GM23338 (cell line): ENCODE data around the gene WBP4. TPM values are rescaled to one million over a fixed set of nuclear protein-coding genes. Genes with fewer than 3 reads are reported as not detected.
A peak's percentile ranks its signal among the peaks of the same experiment; 100 is the strongest.

Experiments
- JUNB ChIP-seq: IDR thresholded peaks from one replicate; pipeline ENCODE4 v1.6.1; 2016; ENCODE audit warnings: antibody characterized with exemption; ENCODE audit not compliant: unreplicated experiment
- POLR2AphosphoS5 ChIP-seq: IDR thresholded peaks from 2 replicates; pipeline ENCODE4 v1.6.1; 2016; ENCODE audit warnings: antibody characterized with exemption, low read depth
- ZNF462 ChIP-seq: fragments of 250-450 bp; sonication (Bioruptor Pico); IDR thresholded peaks from 2 replicates; pipeline ENCODE4 v1.5.0; 2020; ENCODE audit warnings: mild to moderate bottlenecking, moderate library complexity
- microRNA counts: library from miRNA; unstranded; fragments of <30 nt; microRNA quantifications from one replicate; lab custom pipeline; 2017
- microRNA-seq: library from miRNA; unstranded; fragments of <30 nt; microRNA quantifications from one replicate; pipeline ENCODE4, GENCODE V29; 2017
- polyA plus RNA-seq: library from polyadenylated mRNA; unstranded; fragments of >200 nt; fragmentation: Nextera tagmentation; extraction: Ambion mirVana; gene quantifications from 2 replicates; pipeline ENCODE4 v1.2.1, GENCODE V29; 2016
- small RNA-seq: library from RNA; depleted of rRNA; stranded (forward); fragments of <200 nt; gene quantifications from one replicate; pipeline ENCODE3, GENCODE V24; 2014; ENCODE audit warnings: low replicate concordance
- total RNA-seq: library from RNA; depleted of rRNA; stranded (reverse); fragments of >200 nt; shearing (Covaris generic); gene quantifications from 2 replicates; pipeline ENCODE4 v1.2.3, GENCODE V29; 2014; rRNA removed

Gene WBP4
- total and polyA plus RNA-seq, 2 experiments from 2014 or later: 7.6 to 33.8 TPM

- TF ChIP-seq ZNF462 (CRISPR knock-in tag) (no peak), JUNB (no peak), POLR2AphosphoS5 (peak; percentile 96)
Observed at GRCh38 chr13:41132512-41133152, 71.3 kb downstream of the WBP4 start, which contains the start of gene KBTBD6 (continued).

MicroRNAs encoded within 50 kb of the gene (microRNA counts, 767-probe panel; counts per million panel counts)
- not detected for microRNA hsa-miR-3168 (lab: Ali Mortazavi, UCI)

Small RNA genes within 50 kb of the gene (microRNA-seq; reads per million reads assigned to microRNA genes)
- gene MIR3168: not detected

Small RNA genes within 50 kb of the gene (small RNA-seq; reads per million reads assigned to genes)
- gene MIR3168 (not detected), gene RN7SL597P (not detected)

Other genes starting within 250 kb of the WBP4 start
- gene ELF1, start 42.2 kb upstream of the WBP4 start, total RNA-seq: 11.4 and 12.7 TPM in 2 replicates
- gene ELF1, start 42.2 kb upstream of the WBP4 start, polyA plus RNA-seq: 5.4 and 7.0 TPM in 2 replicates
- gene KBTBD6, start 71.3 kb downstream of the WBP4 start, total RNA-seq: 12.5 and 13.5 TPM in 2 replicates
- gene KBTBD6, start 71.3 kb downstream of the WBP4 start, polyA plus RNA-seq: 4.9 and 5.7 TPM in 2 replicates
- gene KBTBD7, start 133.1 kb downstream of the WBP4 start, total RNA-seq: 19.1 and 20.2 TPM in 2 replicates
- gene KBTBD7, start 133.1 kb downstream of the WBP4 start, polyA plus RNA-seq: 11.6 and 12.2 TPM in 2 replicates
- gene MTRF1, start 202.1 kb downstream of the WBP4 start, total RNA-seq: 22.6 and 28.7 TPM in 2 replicates
- 11.9 and 18.4 TPM in 2 replicates for gene MTRF1, start 202.1 kb downstream of the WBP4 start, polyA plus RNA-seq
- 30.9 and 42.3 TPM in 2 replicates for gene NAA16, start 249.8 kb downstream of the WBP4 start, total RNA-seq
- gene NAA16, start 249.8 kb downstream of the WBP4 start, polyA plus RNA-seq: 43.7 and 51.7 TPM in 2 replicates